ENCODE measurements around the gene NOL11.

DNA sequence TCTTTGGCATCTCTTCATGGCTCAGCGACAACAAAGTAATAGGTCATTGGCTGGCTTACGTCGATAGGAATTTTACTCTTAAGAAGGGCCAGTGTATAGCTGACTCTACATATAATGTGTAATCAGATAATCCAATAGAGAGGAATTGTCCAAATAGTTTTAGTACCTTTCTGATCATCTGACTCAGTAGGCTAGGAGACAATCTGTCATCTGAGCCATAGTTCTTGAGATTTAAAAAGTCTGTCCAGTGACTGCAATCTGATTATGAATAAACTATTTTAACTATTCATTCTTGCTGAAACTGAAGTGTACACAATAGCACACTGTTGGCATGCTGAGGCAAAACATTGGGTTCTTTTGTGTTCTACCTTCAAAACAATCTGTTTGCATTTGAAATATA is 21.4 kb upstream of the NOL11 start:
- TF ChIP-seq, protein P1, sequence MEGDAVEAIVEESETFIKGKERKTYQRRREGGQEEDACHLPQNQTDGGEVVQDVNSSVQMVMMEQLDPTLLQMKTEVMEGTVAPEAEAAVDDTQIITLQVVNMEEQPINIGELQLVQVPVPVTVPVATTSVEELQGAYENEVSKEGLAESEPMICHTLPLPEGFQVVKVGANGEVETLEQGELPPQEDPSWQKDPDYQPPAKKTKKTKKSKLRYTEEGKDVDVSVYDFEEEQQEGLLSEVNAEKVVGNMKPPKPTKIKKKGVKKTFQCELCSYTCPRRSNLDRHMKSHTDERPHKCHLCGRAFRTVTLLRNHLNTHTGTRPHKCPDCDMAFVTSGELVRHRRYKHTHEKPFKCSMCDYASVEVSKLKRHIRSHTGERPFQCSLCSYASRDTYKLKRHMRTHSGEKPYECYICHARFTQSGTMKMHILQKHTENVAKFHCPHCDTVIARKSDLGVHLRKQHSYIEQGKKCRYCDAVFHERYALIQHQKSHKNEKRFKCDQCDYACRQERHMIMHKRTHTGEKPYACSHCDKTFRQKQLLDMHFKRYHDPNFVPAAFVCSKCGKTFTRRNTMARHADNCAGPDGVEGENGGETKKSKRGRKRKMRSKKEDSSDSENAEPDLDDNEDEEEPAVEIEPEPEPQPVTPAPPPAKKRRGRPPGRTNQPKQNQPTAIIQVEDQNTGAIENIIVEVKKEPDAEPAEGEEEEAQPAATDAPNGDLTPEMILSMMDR (conservative IDR thresholded peaks at IDR 0.05; ENCODE audit: low read length), result no peak
- no peak for TF ChIP-seq EZH2phosphoT487 (IDR thresholded peaks at IDR 0.05; ENCODE audit: borderline replicate concordance, low read depth, low read length)
